ENCODE results near the gene WBP11.

DNA sequence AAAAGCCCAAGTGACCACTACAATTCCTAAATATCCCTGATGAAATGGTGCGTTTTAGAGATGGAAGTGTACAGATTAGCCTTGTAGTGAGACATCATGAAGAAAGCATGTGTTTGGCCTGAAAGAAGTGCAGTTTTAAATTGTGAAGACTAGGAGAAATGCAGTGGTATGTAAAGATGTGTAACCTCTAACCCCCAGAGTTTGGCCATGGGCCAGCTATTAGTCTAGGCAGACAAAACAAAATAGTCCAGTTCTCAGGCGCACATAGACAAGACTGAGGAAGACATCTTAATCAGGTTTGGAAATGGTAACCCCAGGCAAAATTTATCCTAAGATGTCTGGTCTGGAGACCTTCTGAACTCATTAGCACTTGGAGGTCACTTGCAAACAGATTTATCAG, 23.4 kb downstream of the WBP11 start:
- TF ChIP-seq POLR2A (IDR thresholded peaks at IDR 0.05) (no peak), CTCF (IDR thresholded peaks at IDR 0.05) (no peak)

All from uterus (tissue), 2 donors.